NCI-H128 (cell line): ENCODE measurements around the gene ADCY5.

Source experiments
- DNase-seq: peaks from one replicate; lab custom pipeline; 2025; ENCODE audit not compliant: unreplicated experiment; lab: John Stamatoyannopoulos, UW

Gene ADCY5

GRCh38 chr3:123411340-123412040, 37.4 kb downstream of the ADCY5 start:
- DNase-seq: no peak

GRCh38 chr3:123410149-123410515, 38.8 kb downstream of the ADCY5 start:
- DNase-seq: no peak

GRCh38 chr3:123409443-123410148, 39.3 kb downstream of the ADCY5 start:
- DNase-seq: no peak

GRCh38 chr3:123406598-123406997, 42.3 kb downstream of the ADCY5 start:
- DNase-seq: no peak

DNA sequence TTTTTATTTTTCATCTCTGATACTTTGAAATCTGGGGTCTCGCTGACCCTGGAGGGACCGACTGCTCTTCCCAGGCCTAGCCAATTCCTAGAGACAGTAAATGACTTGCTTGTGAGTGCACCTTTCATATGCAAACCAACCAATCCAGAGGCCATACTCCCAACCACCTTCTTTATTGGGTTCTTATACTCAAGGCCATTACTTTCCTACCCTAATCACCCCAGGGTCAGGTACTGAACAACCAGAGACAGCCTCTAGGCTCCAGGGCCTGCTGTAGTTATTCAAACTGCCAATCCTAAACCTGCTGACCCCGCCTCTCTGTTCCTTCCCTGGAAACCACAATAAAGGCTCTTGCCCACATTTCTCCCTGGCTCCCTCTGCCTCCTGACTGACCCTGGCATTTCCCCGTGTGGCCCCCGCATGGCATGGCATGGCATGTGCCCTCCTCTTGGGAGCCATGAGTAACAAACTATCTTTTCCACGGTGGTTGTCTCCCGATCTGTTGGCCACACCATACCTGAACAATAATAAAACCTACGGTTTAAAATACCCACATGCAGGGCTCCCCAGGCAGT, 42.9 kb downstream of the ADCY5 start:
- DNase-seq: no peak

- DNase-seq: no peak
Measured at GRCh38 chr3:123405021-123405420, 43.9 kb downstream of the ADCY5 start.

DNA sequence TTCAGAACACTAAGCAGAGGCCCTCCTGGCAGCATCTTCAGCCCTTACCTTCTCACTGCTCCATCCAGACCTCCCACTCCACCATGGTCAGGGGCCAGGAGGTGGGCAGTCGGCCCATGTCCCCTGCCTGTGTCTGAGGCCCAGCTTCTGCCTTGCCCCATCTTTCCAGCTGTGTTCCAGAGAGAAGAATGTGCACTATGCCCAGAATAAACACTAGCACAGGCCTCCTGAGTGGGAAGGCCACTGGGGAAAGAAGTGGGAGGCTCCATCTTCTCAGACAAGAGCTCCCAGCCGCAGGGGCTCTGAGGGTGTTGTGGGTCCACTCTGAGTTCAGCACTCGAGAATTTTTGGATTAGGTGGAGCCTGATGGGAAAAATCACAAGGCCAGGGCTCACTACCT, 44.5 kb downstream of the ADCY5 start:
- no peak for DNase-seq

- DNase-seq: no peak
Measured at GRCh38 chr3:123401836-123402530, 46.9 kb downstream of the ADCY5 start.

GRCh38 chr3:123400169-123400568, 48.7 kb downstream of the ADCY5 start:
- no peak for DNase-seq

DNA sequence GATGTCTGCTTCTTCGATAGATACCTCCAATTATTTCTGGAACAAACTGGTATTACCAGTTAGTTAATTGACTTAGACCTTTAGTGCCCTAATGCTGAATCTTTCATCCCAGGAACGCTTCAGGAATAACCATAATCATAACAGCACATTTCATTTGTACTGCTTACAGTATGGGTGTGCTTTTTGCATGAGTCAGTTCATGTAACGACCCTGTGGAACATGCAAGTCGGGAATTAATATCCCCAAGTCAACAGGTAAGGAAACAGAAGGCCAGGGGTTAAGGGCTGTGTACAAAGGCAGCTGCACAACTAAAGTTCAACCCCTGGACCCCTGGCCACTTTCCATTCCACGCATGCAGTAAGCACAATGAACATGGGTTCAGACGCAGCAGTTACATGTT, 49.2 kb downstream of the ADCY5 start:
- DNase-seq: no peak

DNA sequence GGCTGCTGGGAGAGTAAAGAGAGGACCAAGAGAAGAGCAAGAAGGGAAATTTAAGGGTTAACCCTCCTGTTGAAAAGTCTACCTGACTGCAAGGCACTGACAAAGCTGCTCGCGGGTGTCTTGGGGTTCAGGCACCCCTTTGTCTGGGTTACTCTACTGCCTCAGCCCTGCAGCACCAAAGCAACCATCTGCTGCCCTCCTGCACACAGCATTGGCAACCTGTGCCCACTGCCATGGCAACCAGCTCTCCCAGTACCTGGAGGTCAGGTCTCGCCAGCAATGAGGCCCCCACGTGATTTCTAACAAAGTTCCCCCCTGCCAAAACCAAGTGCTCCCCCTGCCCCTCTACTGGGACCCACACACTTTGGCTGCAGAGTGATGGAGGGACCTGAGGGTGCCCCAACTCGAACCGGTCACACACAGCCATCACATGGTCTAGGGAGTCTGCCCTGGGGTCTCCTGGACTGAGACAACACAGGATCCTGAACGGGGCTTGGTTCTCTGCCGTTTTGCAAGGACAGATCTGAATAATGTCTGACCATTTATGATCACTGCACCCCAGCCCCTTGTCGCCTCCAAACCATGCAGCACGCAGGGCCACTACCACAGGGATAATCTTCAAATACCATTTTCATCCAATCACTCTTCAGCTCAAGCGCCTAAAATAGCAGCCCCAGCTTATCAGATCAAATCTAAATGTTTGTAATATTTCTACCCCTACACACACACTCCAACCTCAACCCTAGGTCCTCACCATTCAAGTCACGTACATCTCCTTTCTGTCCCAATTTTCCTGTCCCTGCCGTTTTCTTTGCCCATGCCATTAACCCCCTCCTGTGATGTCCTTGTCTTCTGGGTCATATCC, 50.7 kb downstream of the ADCY5 start:
- DNase-seq: no peak

DNA sequence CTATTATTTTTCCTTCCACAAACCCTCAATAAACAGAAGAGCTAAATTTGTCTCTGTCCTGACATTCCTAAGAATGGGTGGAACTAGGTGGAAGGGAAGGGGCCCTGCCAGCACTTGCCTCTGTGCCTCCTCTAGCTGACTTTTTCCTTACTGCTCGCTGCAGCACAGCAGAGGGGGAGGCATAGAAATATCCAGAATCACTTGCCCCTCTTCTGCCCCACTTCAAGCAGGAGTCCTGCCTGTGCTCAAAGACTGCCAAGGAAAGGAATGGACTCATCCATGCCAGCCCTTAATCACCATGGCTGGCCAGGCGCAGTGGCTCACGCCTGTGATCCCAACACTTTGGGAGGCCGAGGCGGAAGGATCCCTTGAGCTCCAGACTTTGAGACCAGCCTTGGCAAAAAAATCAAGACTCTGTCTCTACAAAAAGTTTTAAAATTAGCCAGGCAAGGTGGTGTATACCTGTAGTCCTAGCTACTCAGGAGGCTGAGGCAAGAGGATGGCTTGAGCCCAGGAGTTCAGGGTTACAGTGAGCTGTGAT, 51.8 kb downstream of the ADCY5 start:
- DNase-seq: no peak

DNA sequence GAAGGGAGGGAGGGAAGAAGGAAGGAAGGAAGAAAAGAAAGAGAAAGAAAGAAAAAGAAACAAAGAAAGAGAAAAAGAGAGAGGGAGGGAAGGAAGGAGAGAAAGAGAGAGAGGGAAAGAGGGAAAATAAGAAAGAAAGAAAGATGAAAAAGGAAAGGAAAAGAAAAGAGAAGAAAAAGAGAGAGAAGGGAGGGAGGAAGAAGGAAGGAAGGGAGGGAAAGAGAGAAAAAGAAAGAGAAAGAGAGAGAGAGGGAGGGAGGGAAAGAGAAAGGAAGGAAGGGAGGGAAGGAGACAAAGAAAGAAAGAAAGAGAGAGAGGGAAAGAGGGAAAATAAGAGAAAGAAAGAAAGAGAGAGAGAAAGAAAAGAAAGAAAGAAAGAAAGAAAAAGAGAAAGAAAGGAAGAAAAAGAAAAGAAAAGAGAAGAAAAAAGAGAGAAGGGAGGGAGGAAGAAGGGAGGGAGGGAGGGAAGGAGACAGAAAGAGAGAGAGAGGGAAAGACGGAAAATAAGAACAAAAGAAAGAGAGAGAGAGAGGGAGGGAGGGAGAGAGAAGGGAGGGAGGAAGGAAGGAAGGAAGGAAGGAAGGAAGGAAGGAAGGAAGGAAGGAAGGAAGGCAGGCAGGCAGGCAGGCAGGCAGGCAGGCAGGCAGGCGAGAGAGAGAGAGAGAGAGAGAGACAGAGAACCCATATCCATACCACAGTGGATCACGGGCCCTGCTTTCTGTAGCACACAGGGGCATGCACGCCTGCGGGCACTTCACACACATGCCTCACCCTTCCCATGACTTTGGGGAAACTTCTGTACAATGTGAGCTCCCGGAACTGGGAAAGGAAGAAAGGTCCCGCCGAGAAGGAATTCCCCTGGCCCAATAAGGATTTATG, 52.5 kb downstream of the ADCY5 start:
- no peak for DNase-seq

DNA sequence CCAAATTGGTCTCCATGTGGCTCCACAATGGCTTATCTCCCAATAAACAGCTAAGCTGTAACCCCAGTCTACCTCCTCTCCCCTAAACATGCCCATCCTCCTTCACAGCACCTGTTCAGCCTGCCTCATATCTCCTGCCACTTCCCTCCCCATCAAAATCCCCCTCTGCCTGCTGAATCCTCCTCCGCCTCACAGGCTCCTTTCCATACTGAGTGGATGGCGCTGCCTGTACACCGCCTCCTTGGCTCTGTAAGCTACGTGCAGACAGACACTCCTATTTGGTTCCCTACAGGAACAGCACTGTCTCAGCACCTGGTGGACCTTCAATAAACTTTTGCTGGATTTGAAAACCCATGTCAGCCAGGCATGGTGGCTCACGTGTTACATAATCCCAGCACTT, 53.7 kb downstream of the ADCY5 start:
- no peak for DNase-seq

DNA sequence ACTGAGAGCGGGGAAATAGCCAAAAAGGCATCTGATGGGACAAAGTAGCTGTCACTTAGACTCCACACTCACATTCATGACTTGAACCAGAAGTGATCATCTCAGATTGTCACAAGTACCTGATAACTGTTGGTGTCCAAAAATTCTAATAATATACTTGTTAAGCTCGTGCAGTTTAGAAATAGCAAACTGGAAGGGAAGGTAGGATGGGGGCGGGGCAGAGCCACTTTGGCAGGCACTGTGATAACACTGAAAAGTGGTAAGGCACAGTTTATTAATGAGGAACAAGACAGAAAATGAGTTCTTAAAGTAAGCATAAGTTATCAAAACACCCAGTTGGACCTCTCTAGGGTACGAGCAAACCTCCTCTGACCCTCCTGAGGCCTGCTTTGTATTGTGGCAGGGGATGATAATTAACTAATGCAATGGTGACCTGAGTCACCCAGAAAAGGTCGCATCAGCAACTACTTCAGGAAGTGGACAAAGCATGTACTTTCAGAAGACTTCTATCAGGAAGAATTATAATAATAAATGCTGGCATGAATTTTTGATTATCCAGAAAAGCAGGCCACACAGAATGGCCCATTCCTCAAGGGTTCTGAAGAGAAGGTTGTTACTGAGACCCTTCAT, 54.4 kb downstream of the ADCY5 start:
- no peak for DNase-seq

- no peak for DNase-seq
Measured at GRCh38 chr3:123392871-123393620, 55.8 kb downstream of the ADCY5 start.

DNA sequence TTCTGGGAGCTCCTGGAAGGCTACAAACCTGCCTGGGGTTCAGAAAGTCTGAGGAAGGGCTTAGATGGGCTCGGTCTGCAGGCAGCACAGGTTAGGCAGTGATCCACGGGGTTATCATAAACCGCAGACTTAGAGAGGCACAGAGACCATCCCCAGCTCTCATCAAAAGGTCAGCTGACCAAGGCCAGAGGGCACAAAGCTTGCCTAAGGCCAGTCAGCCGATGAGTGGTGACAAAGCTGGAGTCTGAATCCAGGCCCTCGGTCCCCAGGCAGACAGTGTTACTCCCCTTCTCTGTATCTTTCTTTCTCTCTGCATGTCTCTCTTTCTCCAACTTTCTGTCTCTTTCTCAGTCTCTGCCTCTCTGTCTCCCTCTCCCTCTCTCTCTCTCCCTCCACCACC, 56.5 kb downstream of the ADCY5 start:
- DNase-seq: no peak

DNA sequence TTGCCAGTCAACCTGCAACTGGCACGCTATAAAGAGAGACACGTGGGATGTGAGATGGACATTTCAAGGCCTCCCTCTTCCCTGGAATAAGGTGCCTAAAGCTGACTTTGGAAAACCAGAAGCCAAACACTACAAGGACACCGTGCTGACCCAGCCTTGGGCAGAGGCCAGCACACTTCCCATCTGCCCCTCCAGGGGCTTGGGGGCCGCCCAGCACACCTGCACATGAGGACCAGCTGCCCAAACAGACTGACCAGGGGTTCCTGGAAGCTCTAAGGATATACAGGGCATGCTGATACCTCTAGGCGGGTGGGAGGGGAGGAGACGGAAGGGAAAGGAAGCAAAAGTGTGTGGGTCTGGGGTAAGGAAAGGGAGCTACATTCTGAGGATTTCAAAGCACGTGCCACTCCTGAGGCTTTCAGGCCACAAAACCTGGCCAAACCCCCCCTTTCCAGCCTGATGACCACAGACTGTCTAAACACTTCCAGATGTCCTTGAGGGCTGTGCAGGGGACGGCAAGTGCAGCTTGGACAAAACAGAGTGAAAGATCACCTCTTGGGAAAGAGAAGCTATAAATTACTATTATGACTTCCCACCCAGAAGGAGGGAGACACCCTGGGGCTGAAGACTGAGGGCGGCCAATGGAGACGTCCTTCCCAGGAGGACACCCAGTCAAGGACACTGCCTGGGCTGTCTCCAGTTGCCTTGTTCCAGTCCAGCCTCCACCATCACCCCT, 57.9 kb downstream of the ADCY5 start:
- no peak for DNase-seq
